Thyroid gland (tissue), 4 donors: Measurements from ENCODE around the gene CNPPD1. TPM values are rescaled to one million over a fixed set of nuclear protein-coding genes. Genes with fewer than 3 reads are reported as not detected.

ENCODE experiments used
- DNase-seq, 2 donors: peaks; one replicate each; pipeline ENCODE4 v3.0.0-alpha.2; 2019
- H3K27ac ChIP-seq, 3 donors: fragments of 200-600 bp; sonication (generic); 1 replicate in 2 of 3; 2 replicates in 1 of 3; pipeline ENCODE4 v1.5.1; 2016 to 2019; ENCODE audit warnings: mild to moderate bottlenecking in 1 of 3, moderate library complexity in 1 of 3
- H3K27me3 ChIP-seq: fragments of 200-600 bp; sonication (generic); one replicate; pipeline ENCODE4 v1.5.1; 2019
- H3K36me3 ChIP-seq, 2 donors: fragments of 200-600 bp; sonication (generic); one replicate each; pipeline ENCODE4 v1.5.1; 2016 to 2019
- H3K4me1 ChIP-seq, 2 donors: fragments of 200-600 bp; sonication (generic); one replicate each; pipeline ENCODE4 v1.5.1; 2017 to 2019
- H3K4me3 ChIP-seq, 3 donors: fragments of 200-600 bp; sonication (generic); replicated peaks in 1 of 3; 1 replicate in 2 of 3; 2 replicates in 1 of 3; pipeline ENCODE4 v1.5.1; 2016; ENCODE audit warnings: mild to moderate bottlenecking in 1 of 3
- H3K9me3 ChIP-seq: fragments of 200-600 bp; sonication (generic); one replicate; pipeline ENCODE4 v1.5.1; 2017
- CTCF ChIP-seq, 6 experiments: fragments of 200-600 bp in 3 of 6; fragments of 450-650 bp in 3 of 6; sonication (generic) in 3 of 6; IDR thresholded peaks; one replicate each; pipeline ENCODE4 v1.5.1; 2016 to 2019; ENCODE audit warnings: antibody characterized with exemption in 6 of 6, mild to moderate bottlenecking in 2 of 6, inconsistent platforms in 1 of 6, moderate library complexity in 1 of 6
- POLR2A ChIP-seq, 2 donors: fragments of 450-650 bp; IDR thresholded peaks; one replicate each; pipeline ENCODE4 v1.6.1; 2017; ENCODE audit warnings: antibody characterized with exemption in 2 of 2, mild to moderate bottlenecking in 2 of 2, moderate library complexity in 1 of 2
- WGBS, 2 donors: methylation state at CpG; one replicate each; pipeline ENCODE4 v1.1.5; 2017; 5-methylcytosine and 5-hydroxymethylcytosine counted together
- intact Hi-C: fragments of 100-400 bp; cut with DNase I; formaldehyde crosslinking; loops from one replicate; pipeline ENCODE4 v1.15.1; 2023
- total RNA-seq, 4 donors: library from RNA; depleted of rRNA; stranded (reverse); fragments of >200 nt; gene quantifications; one replicate each; pipeline ENCODE4 v1.2.3, GENCODE V29; 2016

Gene CNPPD1
- total RNA-seq, 4 donors from 2014 or later: 48.2 to 115 (median 65.0) TPM

GRCh38 chr2:219131327-219131726 lies 45.4 kb downstream of the CNPPD1 start:
- Histone ChIP-seq H3K9me3 (no peaks in the 10 kb centered on the region), H3K27me3 (no peaks in the 10 kb centered on the region), H3K27ac (no peak overlapping the region), H3K4me3 (no peak overlapping the region), H3K4me1 (peaks cover 0 to 5% of the 10 kb centered on the region in 2 donors), H3K36me3 (no peaks in the 10 kb centered on the region)
- WGBS, 2 donors: 75% methylated on average over 3 of the region's 3 CpGs
- TF ChIP-seq POLR2A (IDR thresholded peaks at IDR 0.05) (no peak), CTCF (IDR thresholded peaks at IDR 0.05) (no peak)
- no peak for DNase-seq
- intact Hi-C loops: no loop called here

- TF ChIP-seq POLR2A (IDR thresholded peaks at IDR 0.05) (no peak), CTCF (IDR thresholded peaks at IDR 0.05) (no peak)
- Histone ChIP-seq H3K27me3 (no peaks in the 10 kb centered on the region), H3K4me1 (peaks cover 0 to 5% of the 10 kb centered on the region in 2 donors), H3K36me3 (no peaks in the 10 kb centered on the region), H3K27ac (no peak overlapping the region), H3K4me3 (no peak overlapping the region), H3K9me3 (no peaks in the 10 kb centered on the region)
- DNase-seq: no peak
- intact Hi-C loops: no loop called here
- 96 to 97% methylated on average over 16 of the region's 16 CpGs for WGBS, 2 donors
Measured at GRCh38 chr2:219129589-219129988, 47.1 kb downstream of the CNPPD1 start.

GRCh38 chr2:219128396-219128795 lies 48.3 kb downstream of the CNPPD1 start:
- TF ChIP-seq POLR2A (IDR thresholded peaks at IDR 0.05) (no peak), CTCF (IDR thresholded peaks at IDR 0.05) (no peak)
- H3K9me3 ChIP-seq: no peaks in the 10 kb centered on the region
- H3K27me3 ChIP-seq: no peaks in the 10 kb centered on the region
- H3K4me3 ChIP-seq: no peak overlapping the region
- peaks cover 0 to 5% of the 10 kb centered on the region in 2 donors for H3K4me1 ChIP-seq
- intact Hi-C loops: no loop called here
- 70 to 79% methylated on average over 5 to 7 of the region's 7 CpGs for WGBS, 2 donors
- no peak overlapping the region for H3K27ac ChIP-seq
- DNase-seq: no peak
- no peaks in the 10 kb centered on the region for H3K36me3 ChIP-seq

GRCh38 chr2:219127037-219127635 lies 49.6 kb downstream of the CNPPD1 start:
- WGBS, 2 donors: 66 to 74% methylated on average over 2 of the region's 2 CpGs
- TF ChIP-seq CTCF (IDR thresholded peaks at IDR 0.05): no peak
- no peak for TF ChIP-seq POLR2A (IDR thresholded peaks at IDR 0.05)

GRCh38 chr2:219126555-219126954 lies 50.2 kb downstream of the CNPPD1 start:
- H3K9me3 ChIP-seq: no peaks in the 10 kb centered on the region
- no peaks in the 10 kb centered on the region for H3K27me3 ChIP-seq
- peaks cover 0 to 5% of the 10 kb centered on the region in 2 donors for H3K4me1 ChIP-seq
- H3K27ac ChIP-seq: no peak overlapping the region
- DNase-seq: no peak
- TF ChIP-seq CTCF (IDR thresholded peaks at IDR 0.05) (no peak), POLR2A (IDR thresholded peaks at IDR 0.05) (no peak)
- intact Hi-C loops: no loop called here
- 81 to 85% methylated on average over 3 of the region's 3 CpGs for WGBS, 2 donors
- no peaks in the 10 kb centered on the region for H3K36me3 ChIP-seq
- H3K4me3 ChIP-seq: no peak overlapping the region

More at GRCh38 chr2:219127037-219127635, 49.6 kb downstream of the CNPPD1 start:
- intact Hi-C loops: no loop called here
- no peaks in the 10 kb centered on the region for H3K9me3 ChIP-seq
- H3K27ac ChIP-seq: no peak overlapping the region
- no peak overlapping the region for H3K4me3 ChIP-seq
- H3K27me3 ChIP-seq: no peaks in the 10 kb centered on the region
- no peaks in the 10 kb centered on the region for H3K36me3 ChIP-seq
- DNase-seq: no peak
- H3K4me1 ChIP-seq: peaks cover 0 to 5% of the 10 kb centered on the region in 2 donors
